Ascending aorta (tissue), 2 donors: Measurements from ENCODE around the gene TDRD9. TPM values are rescaled to one million over a fixed set of nuclear protein-coding genes. Genes with fewer than 3 reads are reported as not detected.

Source experiments
- DNase-seq, 2 donors: peaks; one replicate each; pipeline ENCODE4 v3.0.0-alpha.2; 2019; ENCODE audit warnings: low spot score in 2 of 2
- H3K27ac ChIP-seq, 2 donors: fragments of 200-600 bp; sonication (generic); one replicate each; pipeline ENCODE4 v1.5.1; 2016 to 2017; ENCODE audit warnings: mild to moderate bottlenecking in 1 of 2
- H3K27me3 ChIP-seq: fragments of 200-600 bp; sonication (generic); one replicate; pipeline ENCODE4 v1.5.1; 2017
- H3K36me3 ChIP-seq, 2 donors: fragments of 200-600 bp; sonication (generic); one replicate each; pipeline ENCODE4 v1.5.1; 2016
- H3K4me1 ChIP-seq, 2 donors: fragments of 200-600 bp; sonication (generic); one replicate each; pipeline ENCODE4 v1.5.1; 2016 to 2017; ENCODE audit warnings: mild to moderate bottlenecking in 1 of 2
- H3K4me3 ChIP-seq, 2 donors: fragments of 200-600 bp; sonication (generic); one replicate each; pipeline ENCODE4 v1.5.1; 2016 to 2017; ENCODE audit warnings: mild to moderate bottlenecking in 1 of 2
- H3K9me3 ChIP-seq, 2 donors: fragments of 200-600 bp; sonication (generic); one replicate each; pipeline ENCODE4 v1.5.1; 2016
- intact Hi-C: fragments of 100-400 bp; cut with DNase I; formaldehyde crosslinking; loops from one replicate; pipeline ENCODE4 v1.15.1; 2023
- total RNA-seq: library from RNA; depleted of rRNA; stranded (reverse); fragments of >200 nt; gene quantifications from one replicate; pipeline ENCODE4 v1.1.0, GENCODE V29; 2016
- TF ChIP-seq, protein P1 (sequence below), 3 experiments: fragments of 200-600 bp in 2 of 3; fragments of 450-650 bp in 1 of 3; sonication (generic) in 2 of 3; IDR thresholded peaks; one replicate each; pipeline ENCODE4 v1.5.1; 2016 to 2019; ENCODE audit warnings: antibody characterized with exemption in 3 of 3, mild to moderate bottlenecking in 1 of 3, moderate library complexity in 1 of 3

Gene TDRD9
- total RNA-seq, 1 donor from 2014 or later: 1.4 TPM

DNA sequence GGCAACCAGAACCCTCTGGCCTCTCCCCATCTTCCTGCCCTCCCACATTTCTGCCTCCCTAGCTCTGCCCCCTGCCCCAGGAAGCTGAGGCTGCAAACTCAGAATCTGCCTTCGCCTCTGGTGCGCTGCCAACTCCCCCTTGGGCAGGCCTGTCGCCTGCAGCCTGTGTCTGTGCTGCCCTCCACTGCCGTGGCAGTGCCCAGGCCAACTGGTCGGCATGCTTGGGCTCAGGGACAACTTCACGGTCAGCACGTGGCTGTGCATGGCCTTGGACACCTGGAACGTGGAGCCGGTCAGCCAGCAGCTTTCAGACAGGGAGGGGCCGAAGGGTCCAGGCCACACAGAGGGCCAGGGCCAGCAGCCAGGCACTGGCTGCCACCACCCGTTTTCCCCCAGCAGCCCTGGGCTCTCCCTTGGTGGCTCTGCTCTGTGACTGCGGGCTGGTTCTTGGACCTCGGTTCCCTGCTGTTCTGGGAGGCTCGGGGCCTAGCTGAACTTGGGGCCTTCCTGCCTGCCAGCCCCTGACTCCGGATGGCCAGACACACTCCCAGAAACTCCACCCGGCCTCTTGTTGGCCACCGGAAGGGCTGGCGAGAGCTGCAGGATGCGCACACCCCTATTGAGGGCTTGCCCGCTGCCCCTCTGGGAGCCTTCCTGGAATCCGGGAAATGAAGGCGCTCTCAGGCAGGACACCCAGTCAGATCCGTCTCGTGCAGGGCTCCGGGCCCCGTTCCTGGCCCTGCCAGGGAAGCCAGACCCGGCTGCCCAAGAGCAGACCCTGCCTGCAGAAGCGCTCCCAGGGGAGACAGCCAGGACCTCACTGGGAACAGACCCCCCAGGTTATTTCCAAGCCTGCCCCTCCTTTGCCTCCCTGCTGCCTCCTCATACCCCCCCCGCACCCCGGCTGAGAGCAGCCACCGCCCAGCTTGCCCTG is 46.7 kb upstream of the TDRD9 start:
- no peaks in the 10 kb centered on the region for H3K36me3 ChIP-seq
- intact Hi-C loops: loop anchor here (2.0 to 10.0 kb wide), 2 partner anchors 35 to 1283 kb away; partner anchors contain the start of genes JAG2 and PPP1R13B
- TF ChIP-seq, protein P1, sequence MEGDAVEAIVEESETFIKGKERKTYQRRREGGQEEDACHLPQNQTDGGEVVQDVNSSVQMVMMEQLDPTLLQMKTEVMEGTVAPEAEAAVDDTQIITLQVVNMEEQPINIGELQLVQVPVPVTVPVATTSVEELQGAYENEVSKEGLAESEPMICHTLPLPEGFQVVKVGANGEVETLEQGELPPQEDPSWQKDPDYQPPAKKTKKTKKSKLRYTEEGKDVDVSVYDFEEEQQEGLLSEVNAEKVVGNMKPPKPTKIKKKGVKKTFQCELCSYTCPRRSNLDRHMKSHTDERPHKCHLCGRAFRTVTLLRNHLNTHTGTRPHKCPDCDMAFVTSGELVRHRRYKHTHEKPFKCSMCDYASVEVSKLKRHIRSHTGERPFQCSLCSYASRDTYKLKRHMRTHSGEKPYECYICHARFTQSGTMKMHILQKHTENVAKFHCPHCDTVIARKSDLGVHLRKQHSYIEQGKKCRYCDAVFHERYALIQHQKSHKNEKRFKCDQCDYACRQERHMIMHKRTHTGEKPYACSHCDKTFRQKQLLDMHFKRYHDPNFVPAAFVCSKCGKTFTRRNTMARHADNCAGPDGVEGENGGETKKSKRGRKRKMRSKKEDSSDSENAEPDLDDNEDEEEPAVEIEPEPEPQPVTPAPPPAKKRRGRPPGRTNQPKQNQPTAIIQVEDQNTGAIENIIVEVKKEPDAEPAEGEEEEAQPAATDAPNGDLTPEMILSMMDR (IDR thresholded peaks at IDR 0.05): no peak
- no peak overlapping the region for H3K4me3 ChIP-seq
- DNase-seq: no peak
- H3K27ac ChIP-seq: no peak overlapping the region
- peaks cover 8 to 22% of the 10 kb centered on the region in 2 donors for H3K4me1 ChIP-seq
- no peaks in the 10 kb centered on the region for H3K27me3 ChIP-seq
- no peaks in the 10 kb centered on the region for H3K9me3 ChIP-seq

DNA sequence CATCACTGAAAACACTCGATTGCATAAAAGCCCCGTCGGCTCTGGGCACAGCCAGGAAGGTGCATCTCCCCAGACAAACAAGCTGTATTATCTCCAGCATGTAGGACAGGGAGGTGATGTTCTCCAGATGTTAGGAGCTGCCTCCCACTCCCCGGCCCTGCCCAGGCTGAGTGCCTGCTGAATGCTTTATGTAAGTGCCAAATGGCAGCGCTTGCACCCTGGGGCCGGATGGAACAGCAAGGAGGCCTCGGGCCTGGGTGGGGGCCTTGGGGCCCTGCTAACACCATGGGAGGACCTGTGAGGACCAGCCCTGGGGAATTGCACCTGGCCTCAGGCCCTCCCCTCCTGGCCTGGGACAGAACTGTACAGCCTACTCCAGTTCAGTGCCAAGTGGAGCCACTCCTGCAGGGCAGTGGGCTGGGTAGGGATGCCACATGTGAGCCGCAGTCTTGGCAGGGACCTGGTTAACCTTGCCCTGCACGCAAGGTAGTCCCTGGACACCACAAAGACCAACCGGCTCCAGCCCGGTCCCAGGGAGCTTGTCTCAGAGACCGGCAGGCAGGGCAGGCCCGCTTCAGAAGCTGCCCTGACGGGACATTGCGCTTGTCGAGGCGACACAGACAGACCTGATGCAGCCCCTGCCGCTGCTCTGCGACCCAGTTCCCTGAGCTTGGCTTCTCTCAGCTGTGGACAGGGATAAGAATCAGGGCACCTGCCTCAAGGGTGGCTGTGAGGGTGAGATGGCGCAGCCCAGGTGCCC is 45.6 kb upstream of the TDRD9 start:
- Histone ChIP-seq H3K4me1 (peaks cover 8 to 22% of the 10 kb centered on the region in 2 donors), H3K4me3 (no peak overlapping the region), H3K27me3 (no peaks in the 10 kb centered on the region), H3K9me3 (no peaks in the 10 kb centered on the region), H3K36me3 (no peaks in the 10 kb centered on the region), H3K27ac (no peak overlapping the region)
- intact Hi-C loops: loop anchor here (10.0 kb wide), 1 partner anchor 1282 kb away; the partner anchor contains the start of gene JAG2
- TF ChIP-seq, protein P1 (IDR thresholded peaks at IDR 0.05): no peak
- DNase-seq: no peak

DNA sequence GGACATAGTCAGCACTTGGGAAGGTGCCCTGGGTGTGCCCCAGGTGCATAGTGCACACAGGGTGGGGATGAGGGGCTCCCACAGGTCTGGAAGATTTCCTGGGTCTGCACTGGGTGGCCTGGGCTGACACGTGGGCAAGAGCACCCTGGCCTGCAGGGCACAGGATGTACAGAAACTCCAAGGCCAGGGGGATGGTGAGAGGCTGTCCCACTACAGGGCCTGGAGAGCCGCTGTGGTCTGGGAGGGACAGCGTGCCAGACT is 45.1 kb upstream of the TDRD9 start:
- peaks cover 8 to 22% of the 10 kb centered on the region in 2 donors for H3K4me1 ChIP-seq
- H3K4me3 ChIP-seq: no peak overlapping the region
- TF ChIP-seq, protein P1 (IDR thresholded peaks at IDR 0.05): no peak
- H3K27me3 ChIP-seq: no peaks in the 10 kb centered on the region
- intact Hi-C loops: loop anchor here (10.0 kb wide), 1 partner anchor 1282 kb away; the partner anchor contains the start of gene JAG2
- no peak overlapping the region for H3K27ac ChIP-seq
- no peaks in the 10 kb centered on the region for H3K9me3 ChIP-seq
- no peaks in the 10 kb centered on the region for H3K36me3 ChIP-seq
- no peak for DNase-seq

DNA sequence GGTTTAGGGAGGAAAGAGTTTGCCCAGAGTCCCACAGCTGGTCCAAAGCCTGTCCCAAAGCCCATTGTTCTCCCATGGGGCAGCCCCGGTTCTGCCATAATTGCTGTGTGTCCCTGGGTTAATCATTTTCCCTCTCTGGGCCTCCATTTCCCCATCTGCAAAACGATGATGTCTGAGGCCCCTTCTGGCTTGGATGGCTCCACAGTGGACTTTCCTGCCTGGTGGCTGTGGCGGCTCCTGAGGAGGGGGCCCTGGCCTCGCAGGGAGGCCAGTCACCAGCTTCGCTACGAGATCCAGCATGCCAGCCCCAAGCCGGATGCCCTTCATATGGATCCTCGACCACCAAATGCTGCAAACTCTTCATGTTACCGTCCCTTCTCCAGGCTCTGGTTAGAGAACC is 43.4 kb upstream of the TDRD9 start:
- no peaks in the 10 kb centered on the region for H3K9me3 ChIP-seq
- H3K36me3 ChIP-seq: no peaks in the 10 kb centered on the region
- H3K27me3 ChIP-seq: no peaks in the 10 kb centered on the region
- TF ChIP-seq, protein P1 (IDR thresholded peaks at IDR 0.05): no peak
- intact Hi-C loops: loop anchor here (10.0 kb wide), 1 partner anchor 1280 kb away; the partner anchor contains the start of gene JAG2
- H3K27ac ChIP-seq: no peak overlapping the region
- H3K4me3 ChIP-seq: no peak overlapping the region
- DNase-seq: no peak
- H3K4me1 ChIP-seq: peaks cover 5 to 16% of the 10 kb centered on the region in 2 donors

DNA sequence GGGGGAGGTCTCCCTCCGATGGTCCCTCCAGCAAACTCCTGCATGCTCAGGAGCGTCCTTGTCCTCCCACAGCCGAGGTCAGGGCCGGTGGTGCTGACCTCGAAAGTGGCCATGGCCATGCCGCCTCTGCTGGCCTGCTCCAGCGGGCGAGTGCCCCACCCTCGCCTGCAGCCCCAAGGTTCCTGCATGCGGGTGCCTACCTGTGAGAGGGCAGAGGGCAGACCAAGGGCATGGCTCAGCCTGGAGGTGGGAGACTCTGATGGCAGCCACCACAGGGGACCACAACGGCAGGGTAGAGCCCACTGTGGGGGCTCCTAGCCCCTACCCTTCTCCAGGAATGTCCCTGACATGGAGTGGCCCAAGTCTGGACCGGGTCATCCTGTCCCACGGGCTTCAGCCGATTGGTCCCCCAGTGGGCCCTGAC is 42.7 kb upstream of the TDRD9 start:
- DNase-seq: no peak
- Histone ChIP-seq H3K27ac (no peak overlapping the region), H3K4me3 (no peak overlapping the region), H3K4me1 (peaks cover 2 to 10% of the 10 kb centered on the region in 2 donors), H3K27me3 (no peaks in the 10 kb centered on the region), H3K36me3 (no peaks in the 10 kb centered on the region), H3K9me3 (no peaks in the 10 kb centered on the region)
- intact Hi-C loops: loop anchor here (10.0 kb wide), 1 partner anchor 1279 kb away; the partner anchor contains the start of gene JAG2
- TF ChIP-seq, protein P1 (IDR thresholded peaks at IDR 0.05): no peak
